ENCODE results near the gene ROBO1. TPM values are rescaled to one million over a fixed set of nuclear protein-coding genes. Genes with fewer than 3 reads are reported as not detected.

Gene ROBO1
- total and polyA plus RNA-seq, 12 donors, result 6.4 to 144 (median 43.9) TPM

DNA sequence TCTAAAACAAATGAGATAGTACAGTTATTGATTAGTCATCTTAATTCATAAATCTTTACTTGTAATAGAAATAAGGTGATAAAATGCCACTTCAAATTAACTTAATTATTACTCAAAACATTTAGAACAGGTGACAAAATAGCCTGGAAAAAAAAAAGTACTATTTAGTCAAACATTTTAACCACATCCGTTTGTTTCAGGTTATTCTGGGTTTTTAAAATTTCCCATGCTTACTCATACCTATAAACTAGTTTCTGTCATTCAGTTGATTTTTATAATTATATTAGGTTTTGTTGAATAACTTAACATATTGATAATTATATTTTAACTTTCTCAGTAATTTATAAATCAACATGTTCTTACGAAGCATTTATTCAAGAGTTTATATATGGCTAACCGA, 483.0 kb downstream of the ROBO1 start:
- H3K9me3 ChIP-seq (replicated peaks in 1 of 3), result no peaks in the 10 kb centered on the region
- intact Hi-C loops (cut with DNase I), result no loop called here
- no peaks in the 10 kb centered on the region for H3K27me3 ChIP-seq
- 76 to 94% (median 82%) methylated on average over 3 of the region's 3 CpGs for WGBS, 4 donors
- H3K4me1 ChIP-seq (replicated peaks in 1 of 2), result no peaks in the 10 kb centered on the region
- DNase-seq, result no peak
- H3K4me3 ChIP-seq, result no peak overlapping the region
- H3K36me3 ChIP-seq (replicated peaks in 1 of 2), result no peaks in the 10 kb centered on the region
- TF ChIP-seq, protein P1, sequence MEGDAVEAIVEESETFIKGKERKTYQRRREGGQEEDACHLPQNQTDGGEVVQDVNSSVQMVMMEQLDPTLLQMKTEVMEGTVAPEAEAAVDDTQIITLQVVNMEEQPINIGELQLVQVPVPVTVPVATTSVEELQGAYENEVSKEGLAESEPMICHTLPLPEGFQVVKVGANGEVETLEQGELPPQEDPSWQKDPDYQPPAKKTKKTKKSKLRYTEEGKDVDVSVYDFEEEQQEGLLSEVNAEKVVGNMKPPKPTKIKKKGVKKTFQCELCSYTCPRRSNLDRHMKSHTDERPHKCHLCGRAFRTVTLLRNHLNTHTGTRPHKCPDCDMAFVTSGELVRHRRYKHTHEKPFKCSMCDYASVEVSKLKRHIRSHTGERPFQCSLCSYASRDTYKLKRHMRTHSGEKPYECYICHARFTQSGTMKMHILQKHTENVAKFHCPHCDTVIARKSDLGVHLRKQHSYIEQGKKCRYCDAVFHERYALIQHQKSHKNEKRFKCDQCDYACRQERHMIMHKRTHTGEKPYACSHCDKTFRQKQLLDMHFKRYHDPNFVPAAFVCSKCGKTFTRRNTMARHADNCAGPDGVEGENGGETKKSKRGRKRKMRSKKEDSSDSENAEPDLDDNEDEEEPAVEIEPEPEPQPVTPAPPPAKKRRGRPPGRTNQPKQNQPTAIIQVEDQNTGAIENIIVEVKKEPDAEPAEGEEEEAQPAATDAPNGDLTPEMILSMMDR (IDR thresholded peaks at IDR 0.05), result no peak
- TF ChIP-seq POLR2A (IDR thresholded peaks at IDR 0.05), result no peak
- H3K27ac ChIP-seq, result no peak overlapping the region

DNA sequence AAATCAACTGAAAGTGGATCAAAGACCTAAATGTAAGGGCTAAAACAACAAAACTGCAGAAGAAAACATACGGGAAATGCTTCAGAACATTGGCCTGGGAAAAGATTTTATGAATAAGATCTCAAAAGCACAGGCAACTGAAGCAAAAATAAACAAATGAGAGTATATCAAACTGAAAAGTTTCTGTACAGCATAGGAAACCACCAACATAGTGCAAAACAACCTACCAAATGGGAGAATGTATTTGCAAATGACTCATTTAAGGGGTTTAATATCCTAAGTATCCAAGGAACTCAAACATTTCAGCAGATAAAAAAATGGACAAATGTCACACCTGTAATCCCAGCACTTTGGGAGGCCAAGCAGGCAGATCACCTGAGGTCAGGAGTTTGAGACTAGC, 489.1 kb downstream of the ROBO1 start:
- DNase-seq, result no peak
- H3K9me3 ChIP-seq (replicated peaks in 1 of 3), result no peaks in the 10 kb centered on the region
- no peak overlapping the region for H3K27ac ChIP-seq
- no peak overlapping the region for H3K4me3 ChIP-seq
- no peaks in the 10 kb centered on the region for H3K27me3 ChIP-seq
- H3K4me1 ChIP-seq (replicated peaks in 1 of 2), result no peaks in the 10 kb centered on the region
- 57 to 69% (median 63%) methylated on average over 1 of the region's 1 CpG for WGBS, 4 donors
- intact Hi-C loops (cut with DNase I), result no loop called here
- H3K36me3 ChIP-seq (replicated peaks in 1 of 2), result no peaks in the 10 kb centered on the region
- TF ChIP-seq, protein P1 (IDR thresholded peaks at IDR 0.05), result no peak
- no peak for TF ChIP-seq POLR2A (IDR thresholded peaks at IDR 0.05)

DNA sequence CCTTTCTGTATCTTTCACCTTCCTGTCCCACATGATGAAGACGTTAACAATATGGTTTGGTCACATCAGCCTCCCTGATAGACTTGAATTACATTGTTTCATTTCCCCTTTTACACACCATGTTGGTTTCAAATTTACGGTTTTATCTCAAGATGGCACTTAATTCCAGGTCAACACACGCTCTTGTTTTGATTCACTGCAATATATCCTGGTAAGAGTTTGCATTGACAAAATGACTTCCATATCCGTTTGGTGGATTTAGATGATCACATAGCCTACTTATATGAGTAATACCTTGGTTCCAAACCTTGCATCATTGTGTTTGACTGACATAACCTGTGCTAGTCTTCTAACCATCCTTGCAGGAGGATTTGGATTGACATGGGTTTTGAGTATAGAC, 499.4 kb downstream of the ROBO1 start:
- Histone ChIP-seq H3K4me3 (no peak overlapping the region), H3K27me3 (no peaks in the 10 kb centered on the region), H3K27ac (no peak overlapping the region), H3K36me3 (replicated peaks in 1 of 2) (no peaks in the 10 kb centered on the region), H3K4me1 (replicated peaks in 1 of 2) (no peaks in the 10 kb centered on the region), H3K9me3 (replicated peaks in 1 of 3) (no peaks in the 10 kb centered on the region)
- DNase-seq, result no peak
- TF ChIP-seq POLR2A (IDR thresholded peaks at IDR 0.05), result no peak
- TF ChIP-seq, protein P1 (IDR thresholded peaks at IDR 0.05), result no peak
- WGBS, 4 donors, result 67 to 71% (median 70%) methylated on average over 4 of the region's 4 CpGs
- intact Hi-C loops (cut with DNase I), result no loop called here

- no peak overlapping the region for H3K4me3 ChIP-seq
- TF ChIP-seq POLR2A (IDR thresholded peaks at IDR 0.05), result no peak
- H3K9me3 ChIP-seq (replicated peaks in 1 of 3), result no peaks in the 10 kb centered on the region
- no peaks in the 10 kb centered on the region for H3K4me1 ChIP-seq (replicated peaks in 1 of 2)
- H3K36me3 ChIP-seq (replicated peaks in 1 of 2), result no peaks in the 10 kb centered on the region
- no peaks in the 10 kb centered on the region for H3K27me3 ChIP-seq
- no peak overlapping the region for H3K27ac ChIP-seq
- intact Hi-C loops (cut with DNase I), result no loop called here
- WGBS, 4 donors, result 79 to 86% (median 81%) methylated on average over 2 of the region's 2 CpGs
- DNase-seq, result no peak
These were observed 502.9 kb downstream of the ROBO1 start for GRCh38 chr3:79264892-79265291.

DNA sequence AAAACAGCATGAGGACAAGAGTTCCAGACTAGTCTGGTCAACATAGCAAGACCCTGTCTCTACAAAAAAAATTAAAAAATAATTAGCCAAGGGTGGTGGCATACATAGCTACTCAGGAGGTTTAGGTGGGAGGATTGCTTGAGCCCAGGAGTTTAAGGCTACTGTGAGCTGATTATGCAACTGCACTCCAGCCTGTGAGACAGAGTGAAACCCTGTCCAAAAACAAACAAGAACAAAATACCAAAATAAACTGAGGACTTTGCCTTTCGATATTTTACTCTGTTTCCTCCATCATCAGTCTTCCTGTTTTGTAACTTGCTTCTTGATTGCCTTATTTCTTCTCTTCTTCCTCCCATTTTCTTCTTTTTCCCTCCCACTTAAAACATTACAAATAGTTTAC, 504.4 kb downstream of the ROBO1 start:
- no peaks in the 10 kb centered on the region for H3K4me1 ChIP-seq (replicated peaks in 1 of 2)
- no peak overlapping the region for H3K4me3 ChIP-seq
- no peak for DNase-seq
- WGBS, 4 donors, result 53 to 59% (median 55%) methylated on average over 1 of the region's 1 CpG
- H3K27ac ChIP-seq, result no peak overlapping the region
- no peaks in the 10 kb centered on the region for H3K36me3 ChIP-seq (replicated peaks in 1 of 2)
- no peaks in the 10 kb centered on the region for H3K9me3 ChIP-seq (replicated peaks in 1 of 3)
- H3K27me3 ChIP-seq, result no peaks in the 10 kb centered on the region
- intact Hi-C loops (cut with DNase I), result no loop called here
- TF ChIP-seq, protein P1 (IDR thresholded peaks at IDR 0.05), result no peak
- TF ChIP-seq POLR2A (IDR thresholded peaks at IDR 0.05), result no peak
